ENCODE data around the gene BMP7.

- no peak for TF ChIP-seq CTCF (IDR thresholded peaks at IDR 0.05)
- TF ChIP-seq POLR2A (IDR thresholded peaks at IDR 0.05; ENCODE audit: low read depth), result no peak
- TF ChIP-seq POLR2AphosphoS5 (IDR thresholded peaks at IDR 0.05), result no peak
- TF ChIP-seq EP300 (IDR thresholded peaks at IDR 0.05), result no peak
These were observed 134.6 kb downstream of the BMP7 start for GRCh38 chr20:57131601-57132391.
